HEK293 (cell line): ENCODE measurements around the gene ZNF674.

Experiments
- SP3 ChIP-seq: fragments of 450-650 bp; formaldehyde crosslinking; IDR thresholded peaks from 2 replicates; pipeline ENCODE4 v1.5.1; 2016; ENCODE audit warnings: missing biosample characterization, missing genetic modification characterization
- TCF7L2 ChIP-seq: IDR thresholded peaks from 2 replicates; pipeline ENCODE4 v1.6.1; 2011; ENCODE audit warnings: low read depth, mild to moderate bottlenecking, inconsistent platforms, low read length, moderate library complexity, borderline replicate concordance
- ZNF138 ChIP-seq: fragments of 450-650 bp; formaldehyde crosslinking; IDR thresholded peaks from 2 replicates; pipeline ENCODE4 v1.5.1; 2016; ENCODE audit warnings: missing biosample characterization, missing genetic modification characterization, borderline replicate concordance
- ZNF211 ChIP-seq: fragments of 450-650 bp; formaldehyde crosslinking; IDR thresholded peaks from 2 replicates; pipeline ENCODE4 v1.5.1; 2016; ENCODE audit warnings: low read depth, missing biosample characterization, missing genetic modification characterization
- ZNF274 ChIP-seq, 2 experiments: fragments of 200-500 bp in 1 of 2; fragments of 450-650 bp in 1 of 2; sonication (Bioruptor generic) in 1 of 2; formaldehyde crosslinking in 1 of 2; IDR thresholded peaks; 2 replicates each; pipeline versions ENCODE4 v1.5.1 to v1.6.1; 2014 to 2016; ENCODE audit warnings: borderline replicate concordance in 1 of 2, inconsistent platforms in 1 of 2, low read length in 1 of 2, missing biosample characterization in 1 of 2, missing genetic modification characterization in 1 of 2
- ZNF544 ChIP-seq: fragments of 450-650 bp; formaldehyde crosslinking; IDR thresholded peaks from 2 replicates; pipeline ENCODE4 v1.5.0; 2017; ENCODE audit warnings: missing biosample characterization, missing genetic modification characterization
- ZNF596 ChIP-seq: fragments of 450-650 bp; IDR thresholded peaks from 2 replicates; pipeline ENCODE4 v1.5.0; 2018; ENCODE audit warnings: missing biosample characterization, mild to moderate bottlenecking, missing genetic modification characterization, moderate library complexity
- ZNF76 ChIP-seq: fragments of 450-650 bp; formaldehyde crosslinking; IDR thresholded peaks from 2 replicates; pipeline ENCODE4; 2016; ENCODE audit warnings: low read depth, missing biosample characterization, missing genetic modification characterization, borderline replicate concordance
- TF ChIP-seq, protein P1 (sequence below): fragments of 450-650 bp; formaldehyde crosslinking; IDR thresholded peaks from 2 replicates; pipeline ENCODE4 v1.5.1; 2016; ENCODE audit warnings: missing biosample characterization, missing genetic modification characterization
- TF ChIP-seq, protein P2 (sequence below): fragments of 450-650 bp; formaldehyde crosslinking; IDR thresholded peaks from 2 replicates; pipeline ENCODE4 v1.5.1; 2017; ENCODE audit warnings: missing biosample characterization, missing genetic modification characterization

DNA sequence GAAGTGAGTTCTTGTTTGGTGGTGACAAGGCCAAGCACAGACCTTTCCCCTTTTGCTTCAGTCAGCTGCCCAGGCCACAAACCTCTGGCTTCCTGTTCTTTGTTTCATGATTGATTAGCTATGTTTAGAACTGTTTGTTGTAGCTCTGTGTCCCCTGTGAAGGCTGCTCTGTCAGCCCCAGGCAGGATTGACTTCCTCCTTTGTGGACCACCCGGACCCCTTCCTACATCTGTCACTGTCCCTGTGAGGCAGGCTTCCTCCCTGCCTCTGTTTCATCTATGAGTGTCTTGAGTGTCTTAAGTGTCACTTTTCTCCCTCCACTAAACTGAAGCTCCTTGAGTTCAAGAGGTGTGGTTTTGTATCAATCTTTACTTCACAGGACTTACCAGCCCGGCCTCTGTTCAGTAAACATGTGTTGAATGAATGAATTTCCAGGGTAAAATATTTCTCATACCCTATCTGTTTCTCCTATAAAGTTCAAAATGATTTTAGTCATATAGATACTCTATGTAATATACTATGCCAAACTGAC, 83.5 kb downstream of the ZNF674 start:
- TF ChIP-seq ZNF596 (tag by site-specific recombination): no peak
- TF ChIP-seq, protein P1, sequence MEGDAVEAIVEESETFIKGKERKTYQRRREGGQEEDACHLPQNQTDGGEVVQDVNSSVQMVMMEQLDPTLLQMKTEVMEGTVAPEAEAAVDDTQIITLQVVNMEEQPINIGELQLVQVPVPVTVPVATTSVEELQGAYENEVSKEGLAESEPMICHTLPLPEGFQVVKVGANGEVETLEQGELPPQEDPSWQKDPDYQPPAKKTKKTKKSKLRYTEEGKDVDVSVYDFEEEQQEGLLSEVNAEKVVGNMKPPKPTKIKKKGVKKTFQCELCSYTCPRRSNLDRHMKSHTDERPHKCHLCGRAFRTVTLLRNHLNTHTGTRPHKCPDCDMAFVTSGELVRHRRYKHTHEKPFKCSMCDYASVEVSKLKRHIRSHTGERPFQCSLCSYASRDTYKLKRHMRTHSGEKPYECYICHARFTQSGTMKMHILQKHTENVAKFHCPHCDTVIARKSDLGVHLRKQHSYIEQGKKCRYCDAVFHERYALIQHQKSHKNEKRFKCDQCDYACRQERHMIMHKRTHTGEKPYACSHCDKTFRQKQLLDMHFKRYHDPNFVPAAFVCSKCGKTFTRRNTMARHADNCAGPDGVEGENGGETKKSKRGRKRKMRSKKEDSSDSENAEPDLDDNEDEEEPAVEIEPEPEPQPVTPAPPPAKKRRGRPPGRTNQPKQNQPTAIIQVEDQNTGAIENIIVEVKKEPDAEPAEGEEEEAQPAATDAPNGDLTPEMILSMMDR: no peak
- TF ChIP-seq ZNF544 (tag by site-specific recombination): no peak
- TF ChIP-seq ZNF138 (tag by site-specific recombination): no peak
- TF ChIP-seq ZNF76 (tag by site-specific recombination): no peak
- no peak for TF ChIP-seq TCF7L2
- TF ChIP-seq, protein P2, sequence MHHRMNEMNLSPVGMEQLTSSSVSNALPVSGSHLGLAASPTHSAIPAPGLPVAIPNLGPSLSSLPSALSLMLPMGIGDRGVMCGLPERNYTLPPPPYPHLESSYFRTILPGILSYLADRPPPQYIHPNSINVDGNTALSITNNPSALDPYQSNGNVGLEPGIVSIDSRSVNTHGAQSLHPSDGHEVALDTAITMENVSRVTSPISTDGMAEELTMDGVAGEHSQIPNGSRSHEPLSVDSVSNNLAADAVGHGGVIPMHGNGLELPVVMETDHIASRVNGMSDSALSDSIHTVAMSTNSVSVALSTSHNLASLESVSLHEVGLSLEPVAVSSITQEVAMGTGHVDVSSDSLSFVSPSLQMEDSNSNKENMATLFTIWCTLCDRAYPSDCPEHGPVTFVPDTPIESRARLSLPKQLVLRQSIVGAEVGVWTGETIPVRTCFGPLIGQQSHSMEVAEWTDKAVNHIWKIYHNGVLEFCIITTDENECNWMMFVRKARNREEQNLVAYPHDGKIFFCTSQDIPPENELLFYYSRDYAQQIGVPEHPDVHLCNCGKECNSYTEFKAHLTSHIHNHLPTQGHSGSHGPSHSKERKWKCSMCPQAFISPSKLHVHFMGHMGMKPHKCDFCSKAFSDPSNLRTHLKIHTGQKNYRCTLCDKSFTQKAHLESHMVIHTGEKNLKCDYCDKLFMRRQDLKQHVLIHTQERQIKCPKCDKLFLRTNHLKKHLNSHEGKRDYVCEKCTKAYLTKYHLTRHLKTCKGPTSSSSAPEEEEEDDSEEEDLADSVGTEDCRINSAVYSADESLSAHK (tag by site-specific recombination): no peak
- TF ChIP-seq ZNF211 (tag by site-specific recombination): no peak
- no peak for TF ChIP-seq ZNF274 (IDR thresholded peaks at IDR 0.05; ENCODE audit: low read length)
- TF ChIP-seq ZNF274 (tag by site-specific recombination; IDR thresholded peaks at IDR 0.05; ENCODE audit: borderline replicate concordance): no peak
- TF ChIP-seq SP3 (tag by site-specific recombination): no peak
